ENCODE data around the gene METRN. TPM values are rescaled to one million over a fixed set of nuclear protein-coding genes. Genes with fewer than 3 reads are reported as not detected.

Gene METRN
- total and polyA plus RNA-seq, 2 of the 4 experiments (the other 2 are of a cell fraction), result 6.1 to 48.2 TPM

DNA sequence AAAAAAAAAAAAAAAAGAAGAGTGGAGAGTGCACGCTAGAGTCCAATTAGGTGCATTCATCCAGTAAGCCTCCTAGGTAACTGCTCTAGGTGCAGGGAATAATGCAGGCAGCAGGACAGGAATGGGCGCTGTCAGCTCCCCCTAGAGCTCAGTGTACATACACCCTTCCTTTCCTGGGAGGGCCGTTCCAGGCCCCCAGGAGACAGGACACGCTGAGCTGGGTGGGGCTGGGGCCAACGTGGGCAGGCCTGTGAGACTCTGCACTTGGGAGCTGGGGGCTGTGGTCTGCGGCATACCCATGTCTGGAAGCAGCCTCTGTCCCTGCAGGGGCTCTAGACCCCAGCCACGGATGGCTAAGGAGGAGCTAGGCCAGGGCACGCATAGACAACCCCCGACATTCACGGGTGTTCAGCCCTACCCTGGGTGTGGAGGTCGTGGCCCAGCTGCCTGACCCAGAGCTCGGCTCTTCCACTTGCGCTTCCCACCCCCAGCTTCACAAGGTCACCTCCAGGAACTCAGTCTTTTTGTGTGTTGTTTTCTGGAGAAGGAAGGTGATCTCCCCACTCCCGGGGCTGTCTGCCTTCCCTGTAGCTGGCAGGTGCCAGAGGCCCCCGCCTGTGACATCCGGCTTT is 5.0 kb downstream of the METRN start:
- peak overlapping the region; percentile 79; the same call in 1 of the 2 replicates for H3K9ac ChIP-seq (ENCODE audit: low read depth, low read length)
- 10% methylated on average over 2 of the region's 16 CpGs; no CpG with 5 or more reads in 1 of the 2 experiments for WGBS, 2 experiments (ENCODE audit: extremely low coverage in 2 of 2, insufficient read length in 1 of 2)

More for the DNA sequence above, 5.0 kb downstream of the METRN start:
- in situ Hi-C loops (cut with MboI; ENCODE audit: low sequenced_read_pairs) (loop anchor here (25.0 kb wide), 1 partner anchor 342 kb away; the partner anchor contains the start of gene SSTR5), intact Hi-C loops (cut with micrococcal nuclease) (no loop called here), dilution Hi-C loops (cut with HindIII; ENCODE audit: low sequenced_read_pairs, unreplicated experiment) (no loop called here)
- H4K8ac ChIP-seq (ENCODE audit: low read depth in 2 of 2, low read length in 2 of 2), result peak overlapping the region in 1 of 2 experiments; percentile 94; a peak in 2 of 4 replicates
- peak overlapping the region; percentile 28; the same call in 1 of the 2 replicates for H3K23ac ChIP-seq (ENCODE audit: low read depth, low read length)
- H4K91ac ChIP-seq (ENCODE audit: insufficient read depth, low read depth, low read length), result no peak overlapping the region
- H3K4me2 ChIP-seq (ENCODE audit: low read depth, low read length), result peak overlapping the region; percentile 68
- ChIA-PET CTCF (interaction anchor here (0.6 kb wide), 1 partner anchor 8 kb away, joined by 3 read pairs; no protein-coding TSS in a partner anchor), POLR2A (ENCODE audit: unreplicated experiment) (interaction anchor here (0.5 kb wide), 1 partner anchor 10 kb away, joined by 4 read pairs; no protein-coding TSS in a partner anchor)
- H2AK9ac ChIP-seq (replicated peaks; ENCODE audit: low read depth, low read length, poor library complexity), result peak overlapping the region; percentile 92
- H2BK15ac ChIP-seq (ENCODE audit: low read depth, low read length), result no peak overlapping the region
- no peaks in the 10 kb centered on the region for H3K27me3 ChIP-seq (ENCODE audit: control insufficient read depth, insufficient read depth, low read length)
- peaks cover 7% of the 10 kb centered on the region for H4K20me1 ChIP-seq (ENCODE audit: insufficient read depth, low read length)
- no peaks in the 10 kb centered on the region for H3K9me3 ChIP-seq (ENCODE audit: control insufficient read depth, insufficient read depth, low read length)
- H3K79me1 ChIP-seq (ENCODE audit: low read depth in 1 of 2, low read length in 2 of 2), result peaks cover 13 to 23% of the 10 kb centered on the region in 2 experiments
- peak overlapping the region; percentile 8; the same call in 1 of the 2 replicates for H4K5ac ChIP-seq (ENCODE audit: low read depth, low read length)
- ATAC-seq (ENCODE audit: low read depth), result no peak
- DNase-seq, result no peak
- peaks cover 1% of the 10 kb centered on the region; the same call in 1 of the 2 replicates for H3K36me3 ChIP-seq (ENCODE audit: control insufficient read depth, insufficient read depth, low read length)
- peak overlapping the region; percentile 16 for H3K27ac ChIP-seq (ENCODE audit: insufficient read depth, low read length)
- H3K4ac ChIP-seq (ENCODE audit: low read depth, low read length), result peak overlapping the region; percentile 83
- no peak overlapping the region for H3K56ac ChIP-seq (ENCODE audit: extremely low read depth, insufficient read depth, low read length)
- no peak for TF ChIP-seq NFE2L2 (IDR thresholded peaks at IDR 0.05; ENCODE audit: low read depth, low read length)
- no peak for TF ChIP-seq USF2 (IDR thresholded peaks at IDR 0.05; ENCODE audit: low read depth, low read length)
- TF ChIP-seq, protein P1, sequence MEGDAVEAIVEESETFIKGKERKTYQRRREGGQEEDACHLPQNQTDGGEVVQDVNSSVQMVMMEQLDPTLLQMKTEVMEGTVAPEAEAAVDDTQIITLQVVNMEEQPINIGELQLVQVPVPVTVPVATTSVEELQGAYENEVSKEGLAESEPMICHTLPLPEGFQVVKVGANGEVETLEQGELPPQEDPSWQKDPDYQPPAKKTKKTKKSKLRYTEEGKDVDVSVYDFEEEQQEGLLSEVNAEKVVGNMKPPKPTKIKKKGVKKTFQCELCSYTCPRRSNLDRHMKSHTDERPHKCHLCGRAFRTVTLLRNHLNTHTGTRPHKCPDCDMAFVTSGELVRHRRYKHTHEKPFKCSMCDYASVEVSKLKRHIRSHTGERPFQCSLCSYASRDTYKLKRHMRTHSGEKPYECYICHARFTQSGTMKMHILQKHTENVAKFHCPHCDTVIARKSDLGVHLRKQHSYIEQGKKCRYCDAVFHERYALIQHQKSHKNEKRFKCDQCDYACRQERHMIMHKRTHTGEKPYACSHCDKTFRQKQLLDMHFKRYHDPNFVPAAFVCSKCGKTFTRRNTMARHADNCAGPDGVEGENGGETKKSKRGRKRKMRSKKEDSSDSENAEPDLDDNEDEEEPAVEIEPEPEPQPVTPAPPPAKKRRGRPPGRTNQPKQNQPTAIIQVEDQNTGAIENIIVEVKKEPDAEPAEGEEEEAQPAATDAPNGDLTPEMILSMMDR (conservative IDR thresholded peaks at IDR 0.05; ENCODE audit: low read depth, low read length), result peak; percentile 23
- H3K14ac ChIP-seq (replicated peaks; ENCODE audit: low read depth, low read length), result no peak overlapping the region
- H3K9me1 ChIP-seq (ENCODE audit: insufficient read depth, low read length), result no peaks in the 10 kb centered on the region
- peak overlapping the region; percentile 93 for H2BK5ac ChIP-seq (ENCODE audit: low read depth, low read length, poor library complexity, severe bottlenecking)
- no peak overlapping the region for H3K18ac ChIP-seq (ENCODE audit: low read depth, low read length)
- H2AK5ac ChIP-seq (ENCODE audit: low read depth, low read length), result peak overlapping the region; percentile 25
- H3K4me3 ChIP-seq (ENCODE audit: insufficient read depth, low read depth, low read length), result peak overlapping the region; percentile 98
- peak overlapping the region; percentile 96 for H2AFZ ChIP-seq (replicated peaks; ENCODE audit: low read length, poor library complexity)
- no peak overlapping the region for H2BK20ac ChIP-seq (ENCODE audit: low read depth, low read length)
- no peak overlapping the region for H2BK120ac ChIP-seq (ENCODE audit: low read depth, low read length)
- no TSS peak for BruUV-seq (replicated peaks)
- H3K4me1 ChIP-seq (ENCODE audit: control insufficient read depth, insufficient read depth, low read length), result peaks cover 17% of the 10 kb centered on the region
